ENCODE results near the gene CERS5.

DNA sequence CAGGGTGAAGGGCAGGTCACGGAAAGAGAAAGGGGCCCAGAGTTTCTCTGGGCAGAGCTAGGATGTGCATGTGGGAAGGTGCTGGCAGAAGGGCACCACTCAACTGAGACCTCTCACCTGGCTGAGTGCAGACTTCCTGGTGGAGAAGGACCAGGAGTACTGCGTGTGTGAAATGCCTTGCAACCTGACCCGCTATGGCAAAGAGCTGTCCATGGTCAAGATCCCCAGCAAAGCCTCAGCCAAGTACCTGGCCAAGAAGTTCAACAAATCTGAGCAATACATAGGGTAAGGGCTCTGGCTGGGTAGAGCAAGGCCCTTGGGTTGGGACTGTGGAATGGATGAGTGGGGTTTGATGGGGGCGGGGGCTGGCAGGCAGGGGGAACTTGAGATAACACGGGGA, 87.4 kb downstream of the CERS5 start:
- TF ChIP-seq, protein P1, sequence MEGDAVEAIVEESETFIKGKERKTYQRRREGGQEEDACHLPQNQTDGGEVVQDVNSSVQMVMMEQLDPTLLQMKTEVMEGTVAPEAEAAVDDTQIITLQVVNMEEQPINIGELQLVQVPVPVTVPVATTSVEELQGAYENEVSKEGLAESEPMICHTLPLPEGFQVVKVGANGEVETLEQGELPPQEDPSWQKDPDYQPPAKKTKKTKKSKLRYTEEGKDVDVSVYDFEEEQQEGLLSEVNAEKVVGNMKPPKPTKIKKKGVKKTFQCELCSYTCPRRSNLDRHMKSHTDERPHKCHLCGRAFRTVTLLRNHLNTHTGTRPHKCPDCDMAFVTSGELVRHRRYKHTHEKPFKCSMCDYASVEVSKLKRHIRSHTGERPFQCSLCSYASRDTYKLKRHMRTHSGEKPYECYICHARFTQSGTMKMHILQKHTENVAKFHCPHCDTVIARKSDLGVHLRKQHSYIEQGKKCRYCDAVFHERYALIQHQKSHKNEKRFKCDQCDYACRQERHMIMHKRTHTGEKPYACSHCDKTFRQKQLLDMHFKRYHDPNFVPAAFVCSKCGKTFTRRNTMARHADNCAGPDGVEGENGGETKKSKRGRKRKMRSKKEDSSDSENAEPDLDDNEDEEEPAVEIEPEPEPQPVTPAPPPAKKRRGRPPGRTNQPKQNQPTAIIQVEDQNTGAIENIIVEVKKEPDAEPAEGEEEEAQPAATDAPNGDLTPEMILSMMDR (IDR thresholded peaks at IDR 0.05) = no peak
- TF ChIP-seq POLR2A (IDR thresholded peaks at IDR 0.05) = no peak
